ENCODE data around the gene HS1BP3. TPM values are rescaled to one million over a fixed set of nuclear protein-coding genes. Genes with fewer than 3 reads are reported as not detected.

Gene HS1BP3
- total and polyA plus RNA-seq, 2 experiments from 2014 or later = 10.5 to 10.6 TPM

- peak overlapping the region; percentile 79 for H3K4me2 ChIP-seq (ENCODE audit: unreplicated experiment)
- DNase-seq = peak; percentile 83
- H4K20me1 ChIP-seq (ENCODE audit: insufficient read depth) = no peaks in the 10 kb centered on the region
- peak overlapping the region; percentile 90 for H3K9ac ChIP-seq
- H3F3A ChIP-seq (ENCODE audit: insufficient read depth) = no peaks in the 10 kb centered on the region
- H3K36me3 ChIP-seq (ENCODE audit: low read depth) = no peaks in the 10 kb centered on the region
- 6 to 10% methylated on average over 18 to 19 of the region's 19 CpGs for WGBS, 2 experiments (ENCODE audit: low coverage in 1 of 2, low lambda C conversion rate in 2 of 2, missing lambda C conversion rate in 2 of 2)
- peaks cover 9% of the 10 kb centered on the region; the same call in 1 of the 2 replicates for H3K79me2 ChIP-seq (ENCODE audit: insufficient read depth)
- H3K27ac ChIP-seq = peak overlapping the region; percentile 39; the same call in 1 of the 2 replicates
- H3K9me3 ChIP-seq (ENCODE audit: low read depth) = no peaks in the 10 kb centered on the region
- H3K4me3 ChIP-seq = peak overlapping the region; percentile 83
- in situ Hi-C loops (cut with MboI) = no loop called here
- TF ChIP-seq EZH2phosphoT487 (IDR thresholded peaks at IDR 0.05; ENCODE audit: insufficient read depth, low read depth) (no peak), EZH2 (IDR thresholded peaks at IDR 0.05; ENCODE audit: insufficient read depth, poor library complexity, severe bottlenecking) (no peak)
- H3K4me1 ChIP-seq (ENCODE audit: insufficient read depth) = peaks cover 7% of the 10 kb centered on the region; the same call in 1 of the 2 replicates
- peak overlapping the region; percentile 100 for H2AFZ ChIP-seq
- no peaks in the 10 kb centered on the region for H3K9me2 ChIP-seq (ENCODE audit: insufficient read depth)
- no peaks in the 10 kb centered on the region; the same call in 1 of the 2 replicates for H3K27me3 ChIP-seq (replicated peaks; ENCODE audit: insufficient read depth)
These were observed 463 bp downstream of the HS1BP3 start for GRCh38 chr2:20650393-20650876.

GRCh38 chr2:20649976-20650375 is 922 bp downstream of the HS1BP3 start:
- H3K36me3 ChIP-seq (ENCODE audit: low read depth) = no peaks in the 10 kb centered on the region
- no peaks in the 10 kb centered on the region; the same call in 1 of the 2 replicates for H3K27me3 ChIP-seq (replicated peaks; ENCODE audit: insufficient read depth)
- no peaks in the 10 kb centered on the region for H4K20me1 ChIP-seq (ENCODE audit: insufficient read depth)
- peaks cover 7% of the 10 kb centered on the region; the same call in 1 of the 2 replicates for H3K4me1 ChIP-seq (ENCODE audit: insufficient read depth)
- WGBS, 2 experiments (ENCODE audit: low coverage in 1 of 2, low lambda C conversion rate in 2 of 2, missing lambda C conversion rate in 2 of 2) = 51 to 55% methylated on average over 7 of the region's 7 CpGs
- peak overlapping the region; percentile 90 for H3K9ac ChIP-seq
- TF ChIP-seq EZH2phosphoT487 (IDR thresholded peaks at IDR 0.05; ENCODE audit: insufficient read depth, low read depth) = no peak
- TF ChIP-seq EZH2 (IDR thresholded peaks at IDR 0.05; ENCODE audit: insufficient read depth, poor library complexity, severe bottlenecking) = no peak
- DNase-seq = no peak
- H3F3A ChIP-seq (ENCODE audit: insufficient read depth) = no peaks in the 10 kb centered on the region
- peak overlapping the region; percentile 79 for H3K4me2 ChIP-seq (ENCODE audit: unreplicated experiment)
- no peaks in the 10 kb centered on the region for H3K9me3 ChIP-seq (ENCODE audit: low read depth)
- peak overlapping the region; percentile 83 for H3K4me3 ChIP-seq
- H3K27ac ChIP-seq = no peak overlapping the region
- H3K9me2 ChIP-seq (ENCODE audit: insufficient read depth) = no peaks in the 10 kb centered on the region
- H3K79me2 ChIP-seq (ENCODE audit: insufficient read depth) = peaks cover 9% of the 10 kb centered on the region; the same call in 1 of the 2 replicates
- peak overlapping the region; percentile 100; the same call in 1 of the 2 replicates for H2AFZ ChIP-seq
- in situ Hi-C loops (cut with MboI) = loop anchor here (10.0 kb wide), 1 partner anchor 215 kb away; no protein-coding TSS in a partner anchor

GRCh38 chr2:20649576-20649975 is 1.3 kb downstream of the HS1BP3 start:
- TF ChIP-seq EZH2phosphoT487 (IDR thresholded peaks at IDR 0.05; ENCODE audit: insufficient read depth, low read depth) (no peak), EZH2 (IDR thresholded peaks at IDR 0.05; ENCODE audit: insufficient read depth, poor library complexity, severe bottlenecking) (no peak)
- Histone ChIP-seq H2AFZ (no peak overlapping the region), H3F3A (ENCODE audit: insufficient read depth) (no peaks in the 10 kb centered on the region), H3K27ac (no peak overlapping the region), H3K9me3 (ENCODE audit: low read depth) (no peaks in the 10 kb centered on the region), H4K20me1 (ENCODE audit: insufficient read depth) (no peaks in the 10 kb centered on the region), H3K4me2 (ENCODE audit: unreplicated experiment) (no peak overlapping the region), H3K9ac (no peak overlapping the region), H3K36me3 (ENCODE audit: low read depth) (no peaks in the 10 kb centered on the region), H3K4me1 (ENCODE audit: insufficient read depth) (peaks cover 7% of the 10 kb centered on the region; the same call in 1 of the 2 replicates), H3K9me2 (ENCODE audit: insufficient read depth) (no peaks in the 10 kb centered on the region), H3K27me3 (replicated peaks; ENCODE audit: insufficient read depth) (no peaks in the 10 kb centered on the region; the same call in 1 of the 2 replicates), H3K79me2 (ENCODE audit: insufficient read depth) (peaks cover 9% of the 10 kb centered on the region; the same call in 1 of the 2 replicates), H3K4me3 (peak overlapping the region; percentile 83; the same call in 1 of the 2 replicates)
- in situ Hi-C loops (cut with MboI) = loop anchor here (10.0 kb wide), 1 partner anchor 215 kb away; no protein-coding TSS in a partner anchor
- peak; percentile 12 for DNase-seq
- WGBS, 2 experiments (ENCODE audit: low coverage in 1 of 2, low lambda C conversion rate in 2 of 2, missing lambda C conversion rate in 2 of 2) = 80 to 82% methylated on average over 11 of the region's 11 CpGs

GRCh38 chr2:20648831-20649230 is 2.1 kb downstream of the HS1BP3 start:
- 92 to 94% methylated on average over 9 of the region's 9 CpGs for WGBS, 2 experiments (ENCODE audit: low coverage in 1 of 2, low lambda C conversion rate in 2 of 2, missing lambda C conversion rate in 2 of 2)
- Histone ChIP-seq H3K9me2 (ENCODE audit: insufficient read depth) (no peaks in the 10 kb centered on the region), H3K79me2 (ENCODE audit: insufficient read depth) (peaks cover 9% of the 10 kb centered on the region; the same call in 1 of the 2 replicates), H3K9me3 (ENCODE audit: low read depth) (no peaks in the 10 kb centered on the region), H3F3A (ENCODE audit: insufficient read depth) (no peaks in the 10 kb centered on the region), H4K20me1 (ENCODE audit: insufficient read depth) (no peaks in the 10 kb centered on the region), H3K4me1 (ENCODE audit: insufficient read depth) (peaks cover 7% of the 10 kb centered on the region; the same call in 1 of the 2 replicates), H3K4me2 (ENCODE audit: unreplicated experiment) (no peak overlapping the region), H2AFZ (no peak overlapping the region), H3K36me3 (ENCODE audit: low read depth) (no peaks in the 10 kb centered on the region), H3K27ac (no peak overlapping the region), H3K27me3 (replicated peaks; ENCODE audit: insufficient read depth) (no peaks in the 10 kb centered on the region), H3K4me3 (no peak overlapping the region), H3K9ac (no peak overlapping the region)
- in situ Hi-C loops (cut with MboI) = loop anchor here (10.0 kb wide), 1 partner anchor 214 kb away; no protein-coding TSS in a partner anchor
- TF ChIP-seq EZH2phosphoT487 (IDR thresholded peaks at IDR 0.05; ENCODE audit: insufficient read depth, low read depth) = no peak
- no peak for TF ChIP-seq EZH2 (IDR thresholded peaks at IDR 0.05; ENCODE audit: insufficient read depth, poor library complexity, severe bottlenecking)
- no peak for DNase-seq

All from GM23248 (cell line).